Posterior vena cava (tissue), 2 donors: ENCODE measurements around the gene YEATS2. TPM values are rescaled to one million over a fixed set of nuclear protein-coding genes. Genes with fewer than 3 reads are reported as not detected.

Experiments
- DNase-seq: peaks from one replicate; pipeline ENCODE4 v3.0.0-alpha.2; 2020; ENCODE audit warnings: low spot score
- intact Hi-C, 2 donors: fragments of 100-400 bp; cut with DNase I; formaldehyde crosslinking; loops; one replicate each; pipeline versions ENCODE4 v1.14.1 to v1.14.2; 2022 to 2023
- total RNA-seq, 2 donors: library from RNA; stranded (reverse); fragmentation: NEBNext Ultra II Directional; extraction: Animal tissue kit (Norgen Biotek cat#: 25700); gene quantifications; one replicate each; pipeline ENCODE4 v1.2.1, GENCODE V29; 2021
- donor health status: DM: yes; HTN: yes; CAD: no.
- donor health status: DM: yes; HTN: yes; CAD: no.

Gene YEATS2
- total RNA-seq, 2 donors from 2014 or later = 20.8 to 23.6 TPM

GRCh38 chr3:183801601-183802000, 104.0 kb downstream of the YEATS2 start:
- intact Hi-C loops = no loop called here
- no peak for DNase-seq

- intact Hi-C loops = no loop called here
Measured at GRCh38 chr3:183802989-183803388, 105.4 kb downstream of the YEATS2 start.

GRCh38 chr3:183807209-183807728, 109.7 kb downstream of the YEATS2 start:
- intact Hi-C loops = no loop called here
- no peak for DNase-seq

More at GRCh38 chr3:183802989-183803388, 105.4 kb downstream of the YEATS2 start:
- no peak for DNase-seq

GRCh38 chr3:183807881-183808280, 110.3 kb downstream of the YEATS2 start:
- no peak for DNase-seq
- intact Hi-C loops = no loop called here

- intact Hi-C loops = no loop called here
- DNase-seq = peak; percentile 11
Measured at GRCh38 chr3:183808355-183808754, 110.8 kb downstream of the YEATS2 start.

- intact Hi-C loops = no loop called here
- DNase-seq = no peak
Measured at GRCh38 chr3:183809270-183809669, 111.7 kb downstream of the YEATS2 start.

GRCh38 chr3:183810643-183811594, 113.3 kb downstream of the YEATS2 start:
- peak; percentile 14 for DNase-seq
- intact Hi-C loops = no loop called here

GRCh38 chr3:183811638-183812037, 114.0 kb downstream of the YEATS2 start:
- intact Hi-C loops = no loop called here
- DNase-seq = peak; percentile 26

- peak; percentile 15 for DNase-seq
- intact Hi-C loops = no loop called here
Measured at GRCh38 chr3:183812761-183813445, 115.3 kb downstream of the YEATS2 start.

GRCh38 chr3:183814240-183814639, 116.6 kb downstream of the YEATS2 start:
- DNase-seq = no peak
- intact Hi-C loops = no loop called here

GRCh38 chr3:183815563-183815940, 118.0 kb downstream of the YEATS2 start:
- intact Hi-C loops = no loop called here
- peak; percentile 8 for DNase-seq

GRCh38 chr3:183815951-183816475, 118.4 kb downstream of the YEATS2 start:
- DNase-seq = no peak

GRCh38 chr3:183816681-183817510, 119.3 kb downstream of the YEATS2 start:
- intact Hi-C loops = no loop called here
- no peak for DNase-seq

More at GRCh38 chr3:183815951-183816475, 118.4 kb downstream of the YEATS2 start:
- intact Hi-C loops = no loop called here

GRCh38 chr3:183817639-183818038, 120.0 kb downstream of the YEATS2 start:
- intact Hi-C loops = no loop called here

GRCh38 chr3:183818041-183818620, 120.5 kb downstream of the YEATS2 start:
- intact Hi-C loops = no loop called here
- DNase-seq = peak; percentile 74

More at GRCh38 chr3:183817639-183818038, 120.0 kb downstream of the YEATS2 start:
- DNase-seq = no peak

- peak; percentile 60 for DNase-seq
- intact Hi-C loops = no loop called here
Measured at GRCh38 chr3:183818706-183819624, 121.4 kb downstream of the YEATS2 start.

- DNase-seq = no peak
- intact Hi-C loops = no loop called here
Measured at GRCh38 chr3:183819831-183820230, 122.2 kb downstream of the YEATS2 start.

- intact Hi-C loops = no loop called here
- DNase-seq = peak; percentile 46
Measured at GRCh38 chr3:183822631-183823030, 125.0 kb downstream of the YEATS2 start.
